ENCODE results near the gene FSTL4. TPM values are rescaled to one million over a fixed set of nuclear protein-coding genes. Genes with fewer than 3 reads are reported as not detected.

FSTL4 gene
- total RNA-seq, 1 donor from 2014 or later, result 0.21 TPM

DNA sequence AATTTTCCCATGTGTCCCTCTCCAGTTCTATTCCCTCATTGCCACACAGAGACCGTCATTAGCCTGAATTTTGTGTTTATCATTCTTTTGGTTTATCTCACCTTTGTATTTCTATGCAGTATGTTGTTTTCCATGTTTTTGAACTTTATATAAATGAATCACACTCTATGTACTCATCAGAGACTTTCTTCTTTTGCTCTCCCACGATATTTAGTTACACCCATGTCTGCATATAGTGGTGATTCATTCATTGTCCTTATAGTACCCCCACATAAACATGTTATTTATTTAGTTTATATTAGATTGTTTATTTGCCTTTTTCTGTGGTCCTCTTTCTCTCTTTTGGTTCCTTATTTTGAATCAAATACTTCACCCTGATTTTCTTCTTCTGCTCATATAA is 199.7 kb downstream of the FSTL4 start:
- H3K27me3 Mint-ChIP-seq (ENCODE audit: unreplicated experiment), result no peaks in the 10 kb centered on the region
- no peaks in the 10 kb centered on the region for H3K36me3 Mint-ChIP-seq (ENCODE audit: low read depth, unreplicated experiment)
- H3K4me3 Mint-ChIP-seq (ENCODE audit: unreplicated experiment), result no peak overlapping the region

DNA sequence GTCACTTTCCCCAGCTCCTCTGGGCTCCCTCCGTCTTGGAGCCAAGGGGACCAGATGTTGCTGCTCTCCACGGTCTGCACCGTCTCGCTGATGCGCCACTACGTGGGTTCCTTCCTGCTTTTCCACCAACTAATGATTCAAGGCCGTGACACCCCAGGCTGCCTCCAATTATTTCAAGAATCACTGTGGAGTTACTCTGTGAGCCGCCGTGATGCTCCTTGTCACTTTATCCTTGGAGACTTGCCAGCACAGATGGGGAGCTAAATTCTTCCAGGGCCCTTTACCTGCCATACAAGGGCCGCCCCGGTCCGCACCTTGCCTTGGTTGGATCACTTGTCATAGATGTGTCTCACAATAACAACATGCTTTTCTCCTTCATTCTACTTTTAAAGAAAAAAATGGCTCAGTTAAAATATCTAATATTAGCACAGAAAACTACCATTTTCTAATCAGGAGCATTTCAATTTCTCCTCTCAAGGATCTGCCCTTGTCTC is 202.0 kb downstream of the FSTL4 start:
- Mint-ChIP-seq H3K27me3 (ENCODE audit: unreplicated experiment) (no peaks in the 10 kb centered on the region), H3K27ac (ENCODE audit: unreplicated experiment) (no peak overlapping the region), H3K9me3 (ENCODE audit: unreplicated experiment) (no peaks in the 10 kb centered on the region), H3K36me3 (ENCODE audit: low read depth, unreplicated experiment) (no peaks in the 10 kb centered on the region), H3K4me1 (ENCODE audit: unreplicated experiment) (no peaks in the 10 kb centered on the region), H3K4me3 (ENCODE audit: unreplicated experiment) (no peak overlapping the region)
- DNase-seq (ENCODE audit: low spot score), result no peak
- no peak for TF ChIP-seq CTCF (IDR thresholded peaks at IDR 0.05; ENCODE audit: unreplicated experiment)

More for the DNA sequence above, 199.7 kb downstream of the FSTL4 start:
- Mint-ChIP-seq H3K9me3 (ENCODE audit: unreplicated experiment) (no peaks in the 10 kb centered on the region), H3K27ac (ENCODE audit: unreplicated experiment) (no peak overlapping the region), H3K4me1 (ENCODE audit: unreplicated experiment) (no peaks in the 10 kb centered on the region)
- no peak for DNase-seq (ENCODE audit: low spot score)
- no peak for TF ChIP-seq CTCF (IDR thresholded peaks at IDR 0.05; ENCODE audit: unreplicated experiment)

DNA sequence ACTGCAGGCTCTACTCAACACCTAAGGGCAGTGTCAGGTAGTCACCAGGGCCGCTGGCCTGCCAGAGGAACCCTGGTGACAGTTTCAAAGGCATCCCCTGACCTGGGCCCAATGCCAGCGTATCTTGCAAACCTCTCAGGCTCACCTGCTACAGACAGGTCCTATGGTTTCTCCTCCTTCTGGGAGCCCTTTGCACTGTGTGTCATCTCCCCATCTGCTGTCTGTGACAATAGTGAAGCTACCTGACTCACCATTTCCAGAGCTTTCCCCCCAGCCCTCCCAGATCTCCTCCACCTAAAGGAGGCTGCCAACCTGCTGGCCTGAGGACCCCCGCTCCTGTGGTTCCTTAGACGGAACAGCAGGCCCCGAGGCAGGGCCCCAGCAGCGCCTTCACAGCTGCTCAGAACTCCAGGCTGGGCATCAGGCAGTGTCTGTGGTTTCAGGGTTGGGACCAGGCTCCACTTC is 203.1 kb downstream of the FSTL4 start:
- TF ChIP-seq CTCF (IDR thresholded peaks at IDR 0.05; ENCODE audit: unreplicated experiment), result no peak
- DNase-seq (ENCODE audit: low spot score), result no peak
- no peaks in the 10 kb centered on the region for H3K27me3 Mint-ChIP-seq (ENCODE audit: unreplicated experiment)
- no peaks in the 10 kb centered on the region for H3K36me3 Mint-ChIP-seq (ENCODE audit: low read depth, unreplicated experiment)
- H3K27ac Mint-ChIP-seq (ENCODE audit: unreplicated experiment), result no peak overlapping the region
- no peaks in the 10 kb centered on the region for H3K4me1 Mint-ChIP-seq (ENCODE audit: unreplicated experiment)
- H3K4me3 Mint-ChIP-seq (ENCODE audit: unreplicated experiment), result no peak overlapping the region
- no peaks in the 10 kb centered on the region for H3K9me3 Mint-ChIP-seq (ENCODE audit: unreplicated experiment)

GRCh38 chr5:133408322-133408721 is 204.0 kb downstream of the FSTL4 start:
- H3K9me3 Mint-ChIP-seq (ENCODE audit: unreplicated experiment), result no peaks in the 10 kb centered on the region
- no peak overlapping the region for H3K4me3 Mint-ChIP-seq (ENCODE audit: unreplicated experiment)
- TF ChIP-seq CTCF (IDR thresholded peaks at IDR 0.05; ENCODE audit: unreplicated experiment), result no peak
- H3K36me3 Mint-ChIP-seq (ENCODE audit: low read depth, unreplicated experiment), result no peaks in the 10 kb centered on the region
- no peak overlapping the region for H3K27ac Mint-ChIP-seq (ENCODE audit: unreplicated experiment)
- DNase-seq (ENCODE audit: low spot score), result no peak
- no peaks in the 10 kb centered on the region for H3K27me3 Mint-ChIP-seq (ENCODE audit: unreplicated experiment)
- no peaks in the 10 kb centered on the region for H3K4me1 Mint-ChIP-seq (ENCODE audit: unreplicated experiment)

DNA sequence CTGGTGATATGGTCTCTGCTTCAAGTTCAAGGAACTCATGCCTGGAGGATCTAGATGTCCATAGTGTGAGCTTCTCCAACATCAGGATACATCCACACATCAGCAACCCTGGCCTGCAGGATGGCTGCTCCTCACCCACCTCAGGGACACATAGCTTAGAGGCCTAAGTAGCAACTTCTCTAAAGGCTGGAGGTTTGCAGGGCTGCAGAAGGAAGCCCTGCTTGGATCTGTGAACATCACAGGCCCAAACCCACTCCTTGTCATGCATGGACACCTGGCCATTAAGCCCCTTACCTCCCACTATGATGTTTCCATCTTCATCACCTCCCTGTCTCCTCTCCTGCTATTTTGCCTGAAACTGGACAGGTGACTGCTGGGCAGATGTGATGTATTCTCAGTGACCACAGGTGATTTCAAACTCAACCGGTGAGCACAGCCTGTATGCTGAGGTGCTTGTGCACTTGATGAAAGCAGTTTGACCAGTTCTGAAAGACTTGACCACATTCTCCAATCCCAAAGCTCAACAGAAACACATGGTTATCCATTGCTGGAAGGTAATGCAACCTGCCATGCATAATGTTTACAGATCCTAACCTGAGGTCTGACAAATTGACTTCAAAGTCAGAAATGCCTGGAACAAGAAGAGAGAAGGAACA is 205.2 kb downstream of the FSTL4 start:
- no peaks in the 10 kb centered on the region for H3K9me3 Mint-ChIP-seq (ENCODE audit: unreplicated experiment)
- H3K27me3 Mint-ChIP-seq (ENCODE audit: unreplicated experiment), result peaks cover 2% of the 10 kb centered on the region
- H3K4me1 Mint-ChIP-seq (ENCODE audit: unreplicated experiment), result no peaks in the 10 kb centered on the region
- no peak for TF ChIP-seq CTCF (IDR thresholded peaks at IDR 0.05; ENCODE audit: unreplicated experiment)
- no peak for DNase-seq (ENCODE audit: low spot score)
- H3K36me3 Mint-ChIP-seq (ENCODE audit: low read depth, unreplicated experiment), result no peaks in the 10 kb centered on the region
- H3K27ac Mint-ChIP-seq (ENCODE audit: unreplicated experiment), result no peak overlapping the region
- H3K4me3 Mint-ChIP-seq (ENCODE audit: unreplicated experiment), result no peak overlapping the region
